ENCODE results near the gene ADGRL3. TPM values are rescaled to one million over a fixed set of nuclear protein-coding genes. Genes with fewer than 3 reads are reported as not detected.

Gene ADGRL3
- total RNA-seq, 2 experiments from 2014 or later, result not detected

DNA sequence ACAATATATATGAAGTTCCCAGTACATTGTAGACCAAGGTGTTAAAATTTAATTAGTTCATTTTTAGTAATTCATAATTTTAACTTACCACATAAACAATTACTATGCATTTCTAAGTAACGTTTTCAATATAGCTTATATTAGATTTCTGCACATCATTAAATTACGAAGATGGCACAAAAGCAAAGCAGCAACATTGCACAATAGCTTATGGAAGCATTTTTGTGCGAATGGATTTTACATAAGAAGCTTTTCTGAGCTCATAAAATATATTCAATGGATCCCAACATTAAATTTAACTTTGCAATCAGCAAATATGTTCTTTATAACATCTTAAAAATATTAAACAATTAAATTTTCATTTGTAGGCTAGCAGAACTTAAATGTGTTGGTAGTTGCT, 875.4 kb downstream of the ADGRL3 start:
- H3K36me3 Mint-ChIP-seq (ENCODE audit: low read depth), result no peaks in the 10 kb centered on the region
- H3K9me3 Mint-ChIP-seq, result peaks cover 2% of the 10 kb centered on the region
- POLR2A ChIA-PET, result no interaction called here
- CTCF ChIA-PET, result no interaction called here
- no peak for ATAC-seq
- no peak overlapping the region for H3K4me3 Mint-ChIP-seq
- DNase-seq, result no peak
- H3K27ac Mint-ChIP-seq, result no peak overlapping the region
- TF ChIP-seq, protein P1, sequence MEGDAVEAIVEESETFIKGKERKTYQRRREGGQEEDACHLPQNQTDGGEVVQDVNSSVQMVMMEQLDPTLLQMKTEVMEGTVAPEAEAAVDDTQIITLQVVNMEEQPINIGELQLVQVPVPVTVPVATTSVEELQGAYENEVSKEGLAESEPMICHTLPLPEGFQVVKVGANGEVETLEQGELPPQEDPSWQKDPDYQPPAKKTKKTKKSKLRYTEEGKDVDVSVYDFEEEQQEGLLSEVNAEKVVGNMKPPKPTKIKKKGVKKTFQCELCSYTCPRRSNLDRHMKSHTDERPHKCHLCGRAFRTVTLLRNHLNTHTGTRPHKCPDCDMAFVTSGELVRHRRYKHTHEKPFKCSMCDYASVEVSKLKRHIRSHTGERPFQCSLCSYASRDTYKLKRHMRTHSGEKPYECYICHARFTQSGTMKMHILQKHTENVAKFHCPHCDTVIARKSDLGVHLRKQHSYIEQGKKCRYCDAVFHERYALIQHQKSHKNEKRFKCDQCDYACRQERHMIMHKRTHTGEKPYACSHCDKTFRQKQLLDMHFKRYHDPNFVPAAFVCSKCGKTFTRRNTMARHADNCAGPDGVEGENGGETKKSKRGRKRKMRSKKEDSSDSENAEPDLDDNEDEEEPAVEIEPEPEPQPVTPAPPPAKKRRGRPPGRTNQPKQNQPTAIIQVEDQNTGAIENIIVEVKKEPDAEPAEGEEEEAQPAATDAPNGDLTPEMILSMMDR (IDR thresholded peaks at IDR 0.05), result no peak
- H3K4me1 Mint-ChIP-seq (ENCODE audit: low read depth), result no peaks in the 10 kb centered on the region
- intact Hi-C loops (cut with micrococcal nuclease), result no loop called here
- H3K27me3 Mint-ChIP-seq, result no peaks in the 10 kb centered on the region

DNA sequence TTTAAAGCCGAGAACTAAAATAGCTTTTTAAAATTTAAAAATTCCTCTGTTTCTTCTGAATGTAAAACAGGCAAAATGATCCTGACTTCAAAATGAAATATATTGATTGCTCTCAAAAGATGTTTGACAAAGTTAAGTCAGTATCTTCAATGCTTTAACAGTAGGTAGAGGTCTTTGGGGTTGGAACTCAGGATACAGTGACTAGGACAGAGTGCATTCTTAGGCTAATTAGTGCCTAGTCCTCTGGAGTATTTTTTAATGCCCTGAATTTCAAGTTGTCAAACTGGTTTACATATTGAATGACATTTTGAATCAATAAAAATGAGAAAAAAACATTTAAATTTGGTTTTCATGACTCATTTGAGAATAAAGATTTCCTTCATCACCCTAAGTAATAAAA, 877.3 kb downstream of the ADGRL3 start:
- ChIA-PET POLR2A (no interaction called here), CTCF (no interaction called here)
- TF ChIP-seq, protein P1 (IDR thresholded peaks at IDR 0.05), result no peak
- Mint-ChIP-seq H3K4me1 (ENCODE audit: low read depth) (no peaks in the 10 kb centered on the region), H3K9me3 (peaks cover 2% of the 10 kb centered on the region), H3K4me3 (no peak overlapping the region), H3K27me3 (no peaks in the 10 kb centered on the region), H3K27ac (no peak overlapping the region), H3K36me3 (ENCODE audit: low read depth) (no peaks in the 10 kb centered on the region)
- DNase-seq (no peak), ATAC-seq (no peak)
- intact Hi-C loops (cut with micrococcal nuclease), result no loop called here

DNA sequence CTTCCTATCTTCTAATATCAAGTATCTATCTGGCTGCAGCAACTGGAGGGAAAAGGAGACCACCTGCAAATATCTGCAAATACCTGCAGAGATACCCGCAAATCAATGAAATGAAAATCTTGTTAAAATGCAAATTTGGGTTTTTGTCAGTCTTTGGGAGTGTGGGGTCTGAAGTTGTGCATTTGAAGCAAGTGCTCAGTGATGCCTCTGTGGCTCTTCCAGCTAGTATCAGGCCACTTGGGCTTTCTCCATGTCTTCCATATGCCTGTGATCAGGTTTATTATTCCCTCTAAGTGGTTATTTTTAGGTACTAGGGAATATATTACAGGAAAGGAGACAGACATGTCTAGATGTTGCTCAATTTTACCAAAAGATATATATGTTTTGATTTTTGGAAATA, 880.3 kb downstream of the ADGRL3 start:
- ChIA-PET CTCF (no interaction called here), POLR2A (no interaction called here)
- Mint-ChIP-seq H3K4me3 (no peak overlapping the region), H3K4me1 (ENCODE audit: low read depth) (no peaks in the 10 kb centered on the region), H3K36me3 (ENCODE audit: low read depth) (no peaks in the 10 kb centered on the region), H3K27ac (no peak overlapping the region), H3K27me3 (no peaks in the 10 kb centered on the region), H3K9me3 (peaks cover 5% of the 10 kb centered on the region)
- ATAC-seq (no peak), DNase-seq (no peak)
- intact Hi-C loops (cut with micrococcal nuclease), result no loop called here
- TF ChIP-seq, protein P1 (IDR thresholded peaks at IDR 0.05), result no peak

DNA sequence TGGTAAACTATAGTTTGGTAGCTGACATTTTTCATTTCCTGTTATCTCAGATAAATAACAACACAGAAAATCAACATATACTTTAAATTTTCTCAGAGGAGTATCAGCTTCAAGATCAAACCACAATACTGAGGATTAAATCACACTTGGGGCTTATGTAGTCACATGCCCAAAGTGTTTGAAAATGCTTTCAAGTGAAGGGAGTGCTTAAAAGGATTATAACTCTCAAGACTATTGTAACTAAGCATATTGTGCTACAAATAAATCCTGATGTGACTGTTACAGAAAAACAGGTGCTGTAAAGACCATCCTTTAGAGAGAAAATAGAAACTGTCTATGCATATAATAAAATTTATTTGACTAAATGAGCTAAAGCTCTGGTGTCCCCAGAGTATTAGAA, 887.6 kb downstream of the ADGRL3 start:
- no peak for DNase-seq
- ChIA-PET POLR2A (no interaction called here), CTCF (no interaction called here)
- ATAC-seq, result no peak
- TF ChIP-seq, protein P1 (IDR thresholded peaks at IDR 0.05), result no peak
- H3K36me3 Mint-ChIP-seq (ENCODE audit: low read depth), result no peaks in the 10 kb centered on the region
- H3K4me1 Mint-ChIP-seq (ENCODE audit: low read depth), result no peaks in the 10 kb centered on the region
- intact Hi-C loops (cut with micrococcal nuclease), result no loop called here
- H3K27me3 Mint-ChIP-seq, result no peaks in the 10 kb centered on the region
- H3K27ac Mint-ChIP-seq, result no peak overlapping the region
- peaks cover 18% of the 10 kb centered on the region for H3K9me3 Mint-ChIP-seq
- H3K4me3 Mint-ChIP-seq, result no peak overlapping the region

DNA sequence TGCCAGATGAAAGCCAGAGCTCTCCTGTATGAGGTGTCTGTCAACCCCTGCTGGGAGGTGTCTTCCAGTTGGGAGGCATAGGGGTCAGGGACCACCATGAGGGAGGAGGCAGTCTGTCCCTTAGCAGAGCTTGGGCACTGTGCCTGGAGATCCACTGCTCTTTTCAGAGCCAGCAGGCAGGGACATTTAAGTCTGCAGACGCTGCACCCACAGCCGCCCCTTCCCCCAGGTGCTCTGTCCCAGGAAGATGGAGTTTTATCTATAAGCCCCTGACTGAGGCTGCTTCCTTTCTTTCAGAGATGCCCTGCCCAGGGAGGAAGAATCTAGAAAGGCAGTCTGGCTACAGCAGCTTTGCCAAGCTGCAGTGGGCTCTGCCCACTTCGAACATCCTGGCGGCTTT, 893.6 kb downstream of the ADGRL3 start:
- H3K4me1 Mint-ChIP-seq (ENCODE audit: low read depth), result no peaks in the 10 kb centered on the region
- H3K9me3 Mint-ChIP-seq, result peaks cover 20% of the 10 kb centered on the region
- no peak overlapping the region for H3K4me3 Mint-ChIP-seq
- H3K27ac Mint-ChIP-seq, result no peak overlapping the region
- H3K36me3 Mint-ChIP-seq (ENCODE audit: low read depth), result no peaks in the 10 kb centered on the region
- no peaks in the 10 kb centered on the region for H3K27me3 Mint-ChIP-seq
- POLR2A ChIA-PET, result no interaction called here
- CTCF ChIA-PET, result no interaction called here
- TF ChIP-seq, protein P1 (IDR thresholded peaks at IDR 0.05), result no peak
- ATAC-seq (no peak), DNase-seq (no peak)
- intact Hi-C loops (cut with micrococcal nuclease), result no loop called here
